HK-2 (cell line): ENCODE data around the gene AKAP11.
A peak's percentile ranks its signal among the peaks of the same experiment; 100 is the strongest.

Source experiments
- DNase-seq: peaks from one replicate; pipeline ENCODE4 v3.0.0-alpha.2; 2018; ENCODE audit not compliant: unreplicated experiment

Gene AKAP11

DNA sequence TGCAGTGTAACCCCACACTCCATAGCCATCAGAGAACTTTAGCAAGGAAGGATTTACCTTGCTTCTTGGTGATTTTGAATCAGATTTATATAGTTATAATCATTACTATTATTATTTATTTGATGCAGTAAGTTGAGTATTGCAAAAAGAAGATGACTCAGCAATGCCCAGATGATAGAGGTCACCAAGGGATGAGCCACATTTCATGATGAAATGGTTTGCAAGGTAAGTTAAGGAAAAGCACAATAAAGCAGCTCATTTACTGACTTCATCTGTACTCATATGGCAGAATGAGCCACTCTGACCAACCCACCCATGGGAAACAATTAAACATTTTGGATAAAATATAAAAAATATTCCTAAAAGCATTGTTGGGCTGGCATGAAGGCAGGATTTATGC, 59.1 kb downstream of the AKAP11 start:
- no peak for DNase-seq

DNA sequence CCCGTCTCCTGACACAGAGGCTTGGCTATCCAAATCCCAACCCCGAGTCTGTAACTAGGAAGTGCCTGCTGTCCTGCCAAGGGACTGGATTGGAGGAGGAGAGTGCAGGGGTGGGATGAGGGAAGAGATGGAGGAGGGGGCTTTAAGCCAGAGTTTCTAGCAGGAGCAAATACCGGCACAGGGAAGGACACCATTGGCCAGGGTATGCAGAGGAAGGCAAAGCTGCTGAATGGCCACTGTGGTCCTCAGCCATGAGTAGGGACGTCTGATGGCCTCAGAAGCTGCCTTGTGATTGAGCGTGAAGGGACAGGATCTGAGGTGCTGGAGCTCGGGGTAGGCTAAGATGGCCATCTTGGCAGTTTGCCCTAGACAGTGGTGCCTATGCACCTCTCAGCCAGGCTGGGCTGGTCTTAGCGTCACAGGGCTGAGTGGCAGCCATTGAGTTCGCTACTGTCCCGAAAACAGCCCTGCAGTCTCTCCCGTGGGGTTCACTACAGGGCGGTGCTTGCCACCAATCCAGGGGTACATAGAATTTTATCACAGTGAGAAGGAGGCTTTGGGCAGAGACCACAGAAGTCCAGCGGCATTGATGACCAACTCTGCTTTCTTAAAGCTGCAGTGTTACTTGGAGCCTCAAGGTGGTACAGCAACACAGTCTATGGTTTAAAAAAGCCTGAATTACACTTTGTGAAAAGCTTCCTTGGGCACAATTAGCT, 61.8 kb downstream of the AKAP11 start:
- DNase-seq, result no peak

DNA sequence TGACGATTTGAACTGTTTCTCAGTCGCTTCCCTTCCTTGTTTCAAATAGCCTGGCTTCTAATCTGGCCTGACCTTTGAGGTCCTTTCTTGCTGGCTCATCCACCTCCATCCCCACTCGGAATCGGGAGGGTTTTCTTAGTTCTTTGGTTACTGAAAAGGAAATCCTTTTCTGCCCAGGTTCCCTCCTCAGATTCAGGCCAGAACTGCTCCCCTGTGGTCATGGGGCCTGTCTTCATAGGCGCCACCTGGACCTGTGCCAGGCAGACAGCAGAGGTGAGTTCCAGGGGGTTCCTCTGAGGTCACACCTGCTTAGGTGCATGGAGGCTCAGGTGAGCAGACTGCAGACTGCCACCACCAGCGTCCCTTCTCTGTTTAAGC, 62.4 kb downstream of the AKAP11 start:
- no peak for DNase-seq

DNA sequence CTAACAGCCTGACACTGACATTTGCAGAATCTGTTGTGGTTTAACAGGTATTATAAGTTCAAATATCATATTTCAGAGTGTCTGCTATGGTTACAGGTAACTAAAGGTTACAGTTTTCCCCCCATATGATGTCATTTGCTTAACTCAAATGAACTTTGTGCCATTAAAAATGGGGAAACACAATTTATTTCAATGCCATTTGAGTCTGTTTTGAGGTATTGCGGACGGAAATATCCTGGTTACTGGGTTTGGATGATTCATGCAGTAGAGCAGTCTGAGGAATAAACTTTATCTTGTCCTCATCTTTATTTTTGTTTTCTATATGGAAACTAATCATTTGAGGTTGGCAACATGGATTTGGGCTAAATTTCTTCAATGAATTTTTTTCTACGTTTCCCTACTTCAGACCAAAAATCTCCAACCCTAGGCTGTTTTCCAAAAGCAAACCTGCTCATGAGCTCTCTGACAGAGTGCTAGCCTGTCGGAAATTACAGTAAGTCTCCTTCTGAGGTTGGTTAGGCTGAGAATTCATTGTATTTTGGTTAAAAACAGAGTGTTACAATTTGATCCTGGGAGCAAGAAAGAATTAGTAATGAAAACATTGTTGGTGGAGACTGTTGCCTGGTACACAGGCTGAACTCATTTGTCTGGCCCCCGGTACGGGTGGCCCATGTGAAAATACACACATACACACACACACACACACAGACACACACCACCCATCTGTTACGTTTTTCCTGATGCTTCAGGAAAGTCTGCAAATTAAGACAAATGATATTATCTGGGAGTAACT, 66.1 kb downstream of the AKAP11 start:
- DNase-seq, result no peak

DNA sequence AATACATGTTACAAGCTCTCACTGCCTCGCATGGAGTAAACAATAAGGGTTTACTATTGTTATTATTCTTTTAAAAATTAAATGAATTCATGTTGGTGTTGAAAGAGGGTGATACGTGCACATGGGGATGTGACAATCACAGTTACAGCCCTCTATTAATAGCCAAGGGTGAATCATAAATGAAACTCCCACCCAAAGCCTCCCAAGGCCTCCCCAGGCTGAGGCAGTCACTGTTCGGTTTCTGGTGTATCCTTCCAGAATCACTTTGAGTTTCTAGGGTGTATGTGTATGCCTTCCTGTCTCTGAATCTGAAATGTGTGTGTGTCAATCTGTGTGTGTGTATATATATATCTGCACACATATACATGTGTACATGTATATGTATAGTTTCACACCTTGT, 73.4 kb downstream of the AKAP11 start:
- no peak for DNase-seq

DNA sequence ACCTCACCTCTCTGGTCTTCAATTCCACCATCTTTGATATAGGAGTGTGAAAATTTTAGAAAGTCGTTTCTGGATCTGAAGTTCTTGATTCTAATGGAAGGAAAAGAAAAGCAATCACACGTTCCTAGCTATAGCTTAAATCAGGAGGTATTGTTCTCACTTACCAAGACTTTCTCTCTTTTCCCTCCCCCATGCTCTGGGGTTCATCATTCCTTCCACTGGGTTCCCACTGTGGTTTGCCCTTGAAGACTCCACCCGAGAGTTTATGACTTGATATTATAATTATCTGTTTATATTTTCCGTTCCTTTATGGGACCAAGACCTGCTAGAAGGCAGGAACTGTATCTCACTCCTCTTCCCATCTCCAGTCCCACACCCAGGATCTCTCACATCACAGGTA, 76.6 kb downstream of the AKAP11 start:
- DNase-seq, result no peak

DNA sequence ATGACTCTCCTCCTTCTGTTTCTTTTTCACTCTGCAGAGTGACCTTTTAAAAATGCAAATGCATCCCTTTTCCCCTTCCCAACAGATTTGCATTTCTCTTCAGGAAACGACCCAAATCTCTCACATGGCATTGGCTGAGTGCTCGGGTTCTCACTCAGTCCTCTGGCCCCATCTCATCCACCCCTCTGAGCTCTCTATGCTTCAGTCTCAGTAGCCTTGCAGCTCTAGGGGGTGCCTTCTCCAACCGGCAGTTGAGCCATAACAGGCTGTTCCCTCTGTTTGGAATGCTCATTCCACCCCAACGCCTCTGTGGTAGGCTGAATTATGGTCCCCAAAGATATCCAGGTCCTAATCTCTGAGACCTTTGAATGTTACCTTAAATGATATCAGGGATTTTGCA, 78.2 kb downstream of the AKAP11 start:
- DNase-seq, result no peak

DNA sequence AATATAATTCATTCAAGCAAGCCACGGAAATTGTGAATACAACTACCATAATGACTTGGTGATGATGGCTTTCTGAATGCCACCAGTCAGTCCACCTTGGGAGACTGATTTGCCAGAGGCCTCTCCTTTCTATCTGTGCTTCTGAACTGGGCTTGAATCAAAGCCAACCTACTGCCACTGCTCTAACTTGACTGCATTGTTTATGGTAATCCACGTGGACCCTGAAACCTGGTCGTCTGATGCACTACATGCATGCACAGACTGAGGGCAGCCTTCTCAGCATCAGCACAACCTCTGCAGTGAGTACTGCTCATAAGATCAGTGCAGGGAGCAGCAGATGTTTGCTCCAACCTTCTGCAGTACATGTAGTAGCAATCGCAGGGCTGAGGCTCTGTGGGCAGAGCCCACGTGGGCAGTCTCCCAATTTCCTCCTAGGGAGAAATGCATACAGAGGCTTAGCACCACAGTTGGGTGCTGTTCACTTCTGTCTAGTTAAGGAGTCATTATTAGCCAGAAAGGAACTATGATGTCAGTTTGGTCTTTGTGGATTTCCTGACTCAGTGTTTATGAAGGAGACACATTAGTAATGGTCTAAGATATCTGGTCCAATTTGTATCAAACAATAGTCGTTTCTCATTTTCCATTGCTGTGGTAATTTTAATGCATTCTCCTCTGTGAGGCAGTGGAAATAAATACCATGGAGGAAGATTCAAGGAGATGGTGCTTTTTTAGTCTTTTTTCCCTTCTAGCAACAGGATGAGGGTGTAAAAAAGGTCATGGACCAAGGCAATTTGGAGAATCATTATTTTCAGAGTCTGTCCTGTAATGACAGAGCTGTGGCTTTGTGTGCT, 82.5 kb downstream of the AKAP11 start:
- no peak for DNase-seq

DNA sequence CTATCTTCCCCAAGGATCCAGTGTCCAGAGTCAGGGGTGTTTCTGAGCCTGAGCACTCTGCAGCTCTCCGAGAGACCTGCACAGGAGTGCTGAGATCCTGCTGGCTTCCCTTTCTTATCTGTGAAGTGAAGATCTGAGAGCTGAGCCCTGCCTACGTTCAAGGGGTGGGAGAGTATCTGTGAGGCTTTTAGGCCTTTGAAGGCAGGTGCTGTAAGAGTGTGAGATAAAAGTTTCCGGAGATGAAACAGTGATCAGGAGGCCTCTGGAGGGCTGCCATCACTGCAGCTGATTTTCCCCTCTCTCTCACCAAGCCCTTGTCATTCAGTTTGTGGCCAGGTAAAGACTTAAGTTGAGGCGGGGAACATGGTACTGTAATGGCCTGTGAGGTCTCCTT, 83.1 kb downstream of the AKAP11 start:
- no peak for DNase-seq

DNA sequence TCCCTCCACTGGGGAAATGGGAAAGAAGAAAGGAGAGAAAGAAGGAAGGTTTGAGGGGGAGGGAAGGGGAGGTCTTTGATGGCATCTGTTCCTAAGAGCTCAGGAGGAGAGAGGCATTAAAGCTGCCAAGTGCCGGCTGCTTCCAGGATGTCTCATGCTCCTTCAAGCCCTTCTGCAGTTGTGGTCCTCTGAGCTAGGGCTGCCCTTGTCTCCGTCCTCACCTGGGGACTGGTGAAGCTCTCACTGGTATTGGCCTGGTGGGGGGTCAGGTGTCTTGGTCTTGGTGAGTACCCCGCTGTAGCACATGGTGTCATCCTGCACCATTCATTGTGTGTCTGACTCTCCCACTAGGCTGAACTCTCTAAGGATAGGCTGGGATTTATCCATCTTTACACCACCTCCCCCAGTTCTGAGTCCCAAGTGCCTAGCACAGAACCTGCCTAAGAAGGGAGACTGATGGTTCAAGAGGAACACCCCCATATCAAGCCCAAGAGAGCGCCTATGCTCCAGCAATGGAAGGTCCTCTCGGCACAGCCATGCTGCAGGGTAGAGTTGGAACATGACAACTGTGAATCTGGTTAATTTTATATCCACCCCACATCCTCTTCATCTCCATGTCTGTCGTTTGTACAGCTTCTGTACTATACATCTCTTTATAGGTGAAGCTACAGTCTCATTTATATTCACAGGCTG, 83.7 kb downstream of the AKAP11 start:
- no peak for DNase-seq

DNA sequence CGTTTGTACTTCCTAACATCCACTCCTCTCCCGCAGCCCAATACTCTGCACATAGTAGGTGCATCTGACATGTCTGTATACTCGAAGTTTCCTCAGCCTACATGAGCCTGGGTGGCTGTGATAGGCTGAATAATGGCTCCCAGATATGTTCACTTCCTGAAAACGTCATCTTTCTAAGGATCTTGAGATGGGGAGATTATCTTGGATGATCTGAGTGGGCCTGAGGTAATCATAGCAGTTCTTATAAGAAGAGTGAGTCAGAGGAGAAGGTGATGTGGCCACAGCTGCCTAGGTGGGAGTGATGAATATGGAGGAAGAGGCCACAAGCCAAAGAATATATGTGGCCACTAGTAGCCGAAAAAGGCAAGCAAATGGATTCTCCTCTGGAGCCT, 84.2 kb downstream of the AKAP11 start:
- no peak for DNase-seq

DNA sequence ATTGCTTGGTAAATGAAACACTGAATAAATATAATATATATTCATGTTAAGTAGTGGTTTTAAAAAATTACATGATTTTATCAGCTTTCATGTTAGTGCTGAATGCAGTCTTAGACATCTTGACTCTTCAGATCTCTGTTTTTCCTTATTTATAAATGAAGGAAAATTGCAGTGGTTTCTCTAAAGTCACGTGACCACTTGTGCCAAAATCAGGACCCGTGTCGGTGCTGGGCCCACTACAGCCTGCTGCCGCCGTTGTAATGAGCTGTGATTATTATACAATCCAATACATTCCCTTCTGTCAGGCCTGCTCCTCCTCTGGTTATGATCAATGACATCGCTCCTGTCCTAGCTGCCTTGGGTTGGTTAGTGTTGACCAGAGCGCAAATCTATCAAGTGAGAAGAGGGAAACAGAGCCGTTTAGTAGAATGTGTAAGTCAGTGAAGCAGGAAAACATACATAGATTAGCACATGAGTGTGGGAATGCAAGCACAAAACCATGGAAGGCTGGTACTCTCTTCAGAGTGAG, 88.2 kb downstream of the AKAP11 start:
- no peak for DNase-seq

DNA sequence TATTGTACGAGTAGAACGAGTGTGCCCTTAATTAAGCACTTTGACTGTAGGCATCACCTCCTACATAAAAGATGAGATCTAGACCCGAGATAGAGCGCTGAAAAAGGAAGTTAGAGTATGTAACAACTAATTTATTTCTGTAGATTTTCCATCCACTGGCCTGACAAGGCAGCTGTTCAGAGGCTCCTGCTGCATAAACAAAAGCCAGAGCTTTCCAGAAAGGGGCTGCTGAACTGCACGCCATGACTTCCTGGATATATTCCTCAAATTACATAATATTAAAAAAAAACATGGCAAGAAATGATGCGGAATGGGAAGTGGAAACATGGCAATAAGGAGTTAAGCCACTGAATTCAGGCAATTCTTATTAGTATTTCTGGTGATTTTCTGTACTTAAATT, 89.7 kb downstream of the AKAP11 start:
- DNase-seq, result no peak

DNA sequence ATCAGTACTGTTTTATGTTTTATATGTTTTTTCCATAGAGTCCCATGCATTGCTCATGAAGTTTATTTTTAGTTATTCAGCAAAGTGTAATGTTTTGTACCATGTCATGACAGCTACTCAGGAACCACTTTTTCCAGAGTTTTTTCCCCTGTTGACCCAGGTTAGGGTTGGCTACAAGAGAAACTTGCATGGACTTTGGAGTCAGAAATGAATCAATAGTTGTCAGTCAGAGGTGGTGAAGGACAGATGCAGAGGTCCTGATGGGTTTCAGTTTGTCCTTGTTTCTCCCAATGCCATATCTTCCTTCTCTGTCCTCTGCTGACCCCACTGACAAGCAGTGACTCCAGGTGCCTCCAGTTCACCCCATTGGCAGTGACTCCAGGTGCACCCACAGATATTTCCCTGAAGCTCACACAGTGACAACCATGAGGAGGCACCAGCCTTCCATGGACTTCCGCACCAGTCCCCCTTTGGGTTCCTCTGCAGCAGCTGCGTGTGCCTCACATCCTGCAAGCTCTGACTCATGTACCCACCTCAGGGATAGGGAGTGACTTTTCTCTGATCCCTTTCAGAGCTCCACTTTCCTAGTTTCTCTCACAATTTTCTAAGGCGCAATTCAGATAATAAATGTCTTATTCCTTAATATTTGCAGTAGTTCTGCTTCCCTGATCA, 92.1 kb downstream of the AKAP11 start:
- peak; percentile 0 for DNase-seq

DNA sequence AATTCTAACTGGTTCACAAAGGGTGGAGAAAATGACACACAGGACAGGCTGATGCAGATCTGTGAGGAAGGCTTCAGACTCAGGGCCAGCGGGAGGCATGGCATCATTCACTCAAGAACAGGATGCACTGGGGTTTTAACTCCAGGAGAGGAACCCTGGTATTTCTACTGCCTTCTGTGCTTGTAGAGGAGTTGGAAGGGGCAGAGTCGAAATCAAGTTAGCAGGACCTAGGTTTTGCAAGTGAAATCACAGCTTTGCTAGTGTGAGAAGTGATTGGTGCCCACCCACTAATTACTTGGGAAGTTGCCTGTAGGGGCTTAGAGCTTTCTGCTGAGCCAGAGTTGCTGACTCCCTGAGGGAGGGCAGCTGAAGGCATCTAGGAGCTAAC, 92.7 kb downstream of the AKAP11 start:
- no peak for DNase-seq

DNA sequence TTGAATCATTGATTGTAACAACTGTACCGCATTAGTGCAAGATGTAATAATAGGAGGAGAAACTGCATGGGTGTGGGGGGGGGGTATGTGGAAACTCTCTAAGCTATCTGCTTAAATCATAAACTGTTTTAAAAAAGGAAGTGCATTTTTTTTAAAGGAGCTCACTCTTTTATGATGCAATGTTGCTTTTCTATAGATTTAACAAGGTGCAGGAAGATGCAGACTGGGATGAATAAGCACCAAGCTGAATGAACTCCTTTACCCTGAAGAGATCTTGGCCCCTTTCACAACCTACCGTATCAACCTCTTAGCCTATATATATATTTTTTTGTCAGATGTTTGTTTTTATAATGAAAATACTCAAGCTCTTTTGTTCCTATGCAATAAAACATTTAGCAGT, 95.9 kb downstream of the AKAP11 start:
- no peak for DNase-seq

DNA sequence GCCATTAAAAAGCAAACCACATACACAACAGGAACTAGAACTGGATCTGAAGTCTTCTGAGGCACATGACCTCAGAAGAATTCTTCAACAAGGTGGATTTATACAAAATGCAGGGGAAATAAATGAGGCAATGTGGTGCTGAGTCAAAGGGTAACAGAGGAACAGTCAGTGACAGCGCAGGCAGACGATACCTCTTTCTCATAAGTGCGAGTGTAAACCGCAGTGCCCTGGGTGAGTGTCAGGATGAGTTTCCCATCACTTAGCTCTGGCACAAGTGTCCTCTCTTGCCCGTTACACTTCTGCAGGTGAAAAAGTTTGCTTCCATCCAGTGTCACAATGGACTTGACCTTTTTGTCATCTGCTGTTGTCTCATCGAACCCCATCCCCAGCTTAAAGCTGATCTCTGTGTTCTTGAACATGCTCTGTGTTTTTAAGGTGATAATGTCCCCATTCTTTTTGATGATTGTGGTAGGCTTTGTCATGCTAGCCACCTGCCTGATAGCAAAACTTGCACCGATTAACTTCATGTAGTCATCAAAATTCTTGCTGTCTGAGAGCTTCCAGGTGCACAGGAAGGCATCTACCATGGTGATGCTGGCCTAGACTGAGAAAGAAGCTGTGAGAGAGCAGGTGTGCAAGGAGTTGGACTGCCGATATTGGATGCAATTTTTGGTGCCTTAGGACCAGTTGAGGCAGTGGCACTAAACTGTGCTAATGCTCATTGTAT, 97.3 kb downstream of the AKAP11 start:
- no peak for DNase-seq

DNA sequence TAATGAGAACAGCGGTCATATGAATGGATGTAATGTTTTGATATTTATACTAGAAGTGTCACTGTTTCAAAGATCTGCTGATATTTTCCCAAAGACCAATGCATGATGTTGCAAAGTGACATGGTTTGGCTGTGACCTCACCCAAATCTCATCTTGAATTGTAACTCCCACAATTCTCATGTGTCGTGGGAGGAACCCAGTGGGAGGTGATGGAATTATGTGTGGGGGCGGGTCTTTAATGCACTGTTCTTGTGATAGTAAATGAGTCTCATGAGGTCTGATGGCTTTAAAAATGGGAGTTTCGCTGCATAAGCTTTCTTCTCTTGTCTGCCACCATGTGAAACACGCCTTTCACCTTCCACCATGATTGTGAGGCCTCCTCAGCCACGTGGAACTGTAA, 98.3 kb downstream of the AKAP11 start:
- no peak for DNase-seq
